Lower leg skin (tissue), 3 donors: ENCODE measurements around the gene RASD2.

Experiments
- CTCF ChIP-seq, 3 donors: fragments of 450-650 bp; IDR thresholded peaks; one replicate each; pipeline ENCODE4 v1.5.1; 2016; ENCODE audit warnings: antibody characterized with exemption in 3 of 3, mild to moderate bottlenecking in 3 of 3, moderate library complexity in 2 of 3
- POLR2A ChIP-seq, 2 donors: fragments of 450-650 bp; IDR thresholded peaks; one replicate each; pipeline ENCODE4 v1.6.1; 2016 to 2017; ENCODE audit warnings: antibody characterized with exemption in 2 of 2, mild to moderate bottlenecking in 1 of 2, moderate library complexity in 1 of 2

- TF ChIP-seq POLR2A (IDR thresholded peaks at IDR 0.05) (no peak), CTCF (IDR thresholded peaks at IDR 0.05) (no peak)
These were observed 1.1 kb upstream of the RASD2 start for GRCh38 chr22:35539487-35539886.
